Thyroid gland (tissue), 4 donors: ENCODE results near the gene CDR2L.
A peak's percentile ranks its signal among the peaks of the same experiment; 100 is the strongest.

Experiments used
- POLR2A ChIP-seq, 2 donors: fragments of 450-650 bp; IDR thresholded peaks; one replicate each; pipeline ENCODE4 v1.6.1; 2017; ENCODE audit warnings: antibody characterized with exemption in 2 of 2, mild to moderate bottlenecking in 2 of 2, moderate library complexity in 1 of 2
- TF ChIP-seq, protein P1 (sequence below), 6 experiments: fragments of 200-600 bp in 3 of 6; fragments of 450-650 bp in 3 of 6; sonication (generic) in 3 of 6; IDR thresholded peaks; one replicate each; pipeline ENCODE4 v1.5.1; 2016 to 2019; ENCODE audit warnings: antibody characterized with exemption in 6 of 6, mild to moderate bottlenecking in 2 of 6, inconsistent platforms in 1 of 6, moderate library complexity in 1 of 6

GRCh38 chr17:74981979-74982662, 5.3 kb upstream of the CDR2L start:
- TF ChIP-seq, protein P1, sequence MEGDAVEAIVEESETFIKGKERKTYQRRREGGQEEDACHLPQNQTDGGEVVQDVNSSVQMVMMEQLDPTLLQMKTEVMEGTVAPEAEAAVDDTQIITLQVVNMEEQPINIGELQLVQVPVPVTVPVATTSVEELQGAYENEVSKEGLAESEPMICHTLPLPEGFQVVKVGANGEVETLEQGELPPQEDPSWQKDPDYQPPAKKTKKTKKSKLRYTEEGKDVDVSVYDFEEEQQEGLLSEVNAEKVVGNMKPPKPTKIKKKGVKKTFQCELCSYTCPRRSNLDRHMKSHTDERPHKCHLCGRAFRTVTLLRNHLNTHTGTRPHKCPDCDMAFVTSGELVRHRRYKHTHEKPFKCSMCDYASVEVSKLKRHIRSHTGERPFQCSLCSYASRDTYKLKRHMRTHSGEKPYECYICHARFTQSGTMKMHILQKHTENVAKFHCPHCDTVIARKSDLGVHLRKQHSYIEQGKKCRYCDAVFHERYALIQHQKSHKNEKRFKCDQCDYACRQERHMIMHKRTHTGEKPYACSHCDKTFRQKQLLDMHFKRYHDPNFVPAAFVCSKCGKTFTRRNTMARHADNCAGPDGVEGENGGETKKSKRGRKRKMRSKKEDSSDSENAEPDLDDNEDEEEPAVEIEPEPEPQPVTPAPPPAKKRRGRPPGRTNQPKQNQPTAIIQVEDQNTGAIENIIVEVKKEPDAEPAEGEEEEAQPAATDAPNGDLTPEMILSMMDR (IDR thresholded peaks at IDR 0.05): peak in 2 of 6 experiments; percentile 6 to 10
- peak in 1 of 2 donors; percentile 90 for TF ChIP-seq POLR2A (IDR thresholded peaks at IDR 0.05)
